PFSK-1 (cell line): ENCODE data around the gene MYO5C.

Experiments used
- FOXP2 ChIP-seq: optimal IDR thresholded peaks from 2 replicates; pipeline ENCODE3; 2011; ENCODE audit warnings: borderline replicate concordance, control low read depth, inconsistent platforms; ENCODE audit not compliant: insufficient read depth; ENCODE audit errors: extremely low read length, extremely low read depth
- POLR2AphosphoS5 ChIP-seq: IDR thresholded peaks from 2 replicates; pipeline ENCODE4 v1.6.1; 2012; ENCODE audit warnings: low read depth, mild to moderate bottlenecking, control low read depth, low read length, moderate library complexity
- SIN3A ChIP-seq: IDR thresholded peaks from 2 replicates; pipeline ENCODE4 v1.6.1; 2012; ENCODE audit warnings: mild to moderate bottlenecking, low read length, moderate library complexity, borderline replicate concordance; ENCODE audit not compliant: insufficient read depth
- TAF1 ChIP-seq: IDR thresholded peaks from 2 replicates; pipeline ENCODE4 v1.6.1; 2012; ENCODE audit warnings: low read length, control low read depth, borderline replicate concordance; ENCODE audit not compliant: insufficient read depth
- TF ChIP-seq, protein P1 (sequence below), 2 experiments: IDR thresholded peaks; 2 replicates each; pipeline versions ENCODE4 v1.6.1 to v1.8.0; 2011 to 2012; ENCODE audit warnings: low read depth in 2 of 2, low read length in 2 of 2, control low read depth in 1 of 2, inconsistent platforms in 1 of 2, mild to moderate bottlenecking in 1 of 2, moderate library complexity in 1 of 2; ENCODE audit not compliant: insufficient read depth in 1 of 2

MYO5C gene

GRCh38 chr15:52255008-52255407 is 40.6 kb downstream of the MYO5C start:
- TF ChIP-seq POLR2AphosphoS5 (no peak), FOXP2 (no peak), TAF1 (no peak), SIN3A (no peak)
- TF ChIP-seq, protein P1, sequence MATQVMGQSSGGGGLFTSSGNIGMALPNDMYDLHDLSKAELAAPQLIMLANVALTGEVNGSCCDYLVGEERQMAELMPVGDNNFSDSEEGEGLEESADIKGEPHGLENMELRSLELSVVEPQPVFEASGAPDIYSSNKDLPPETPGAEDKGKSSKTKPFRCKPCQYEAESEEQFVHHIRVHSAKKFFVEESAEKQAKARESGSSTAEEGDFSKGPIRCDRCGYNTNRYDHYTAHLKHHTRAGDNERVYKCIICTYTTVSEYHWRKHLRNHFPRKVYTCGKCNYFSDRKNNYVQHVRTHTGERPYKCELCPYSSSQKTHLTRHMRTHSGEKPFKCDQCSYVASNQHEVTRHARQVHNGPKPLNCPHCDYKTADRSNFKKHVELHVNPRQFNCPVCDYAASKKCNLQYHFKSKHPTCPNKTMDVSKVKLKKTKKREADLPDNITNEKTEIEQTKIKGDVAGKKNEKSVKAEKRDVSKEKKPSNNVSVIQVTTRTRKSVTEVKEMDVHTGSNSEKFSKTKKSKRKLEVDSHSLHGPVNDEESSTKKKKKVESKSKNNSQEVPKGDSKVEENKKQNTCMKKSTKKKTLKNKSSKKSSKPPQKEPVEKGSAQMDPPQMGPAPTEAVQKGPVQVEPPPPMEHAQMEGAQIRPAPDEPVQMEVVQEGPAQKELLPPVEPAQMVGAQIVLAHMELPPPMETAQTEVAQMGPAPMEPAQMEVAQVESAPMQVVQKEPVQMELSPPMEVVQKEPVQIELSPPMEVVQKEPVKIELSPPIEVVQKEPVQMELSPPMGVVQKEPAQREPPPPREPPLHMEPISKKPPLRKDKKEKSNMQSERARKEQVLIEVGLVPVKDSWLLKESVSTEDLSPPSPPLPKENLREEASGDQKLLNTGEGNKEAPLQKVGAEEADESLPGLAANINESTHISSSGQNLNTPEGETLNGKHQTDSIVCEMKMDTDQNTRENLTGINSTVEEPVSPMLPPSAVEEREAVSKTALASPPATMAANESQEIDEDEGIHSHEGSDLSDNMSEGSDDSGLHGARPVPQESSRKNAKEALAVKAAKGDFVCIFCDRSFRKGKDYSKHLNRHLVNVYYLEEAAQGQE (IDR thresholded peaks at IDR 0.05; ENCODE audit: insufficient read depth in 1 of 2, low read depth in 2 of 2, low read length in 2 of 2): no peak

DNA sequence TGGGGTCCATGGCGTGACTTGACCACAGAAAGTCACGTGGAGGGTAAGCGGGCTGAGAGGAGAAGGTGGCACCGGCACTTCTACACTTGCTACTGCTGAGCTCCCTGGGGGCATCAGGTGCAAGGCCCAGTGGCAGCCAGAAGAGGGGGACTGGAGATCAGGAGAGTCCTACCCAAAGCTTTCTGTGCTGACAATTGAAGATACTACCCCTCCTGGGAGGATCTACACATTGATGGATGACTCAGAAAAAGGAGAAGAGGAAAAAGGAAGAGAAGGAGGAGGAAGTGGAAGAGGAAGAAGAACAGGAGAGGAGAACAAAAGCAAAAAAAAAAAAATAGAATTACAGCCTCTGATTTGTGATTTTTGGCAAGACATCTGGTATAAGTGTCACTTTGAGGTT is 41.2 kb downstream of the MYO5C start:
- TF ChIP-seq SIN3A (no peak), POLR2AphosphoS5 (no peak), FOXP2 (no peak)
- TF ChIP-seq, protein P1 (IDR thresholded peaks at IDR 0.05; ENCODE audit: insufficient read depth in 1 of 2, low read depth in 2 of 2, low read length in 2 of 2): no peak

GRCh38 chr15:52252781-52253180 is 42.8 kb downstream of the MYO5C start:
- TF ChIP-seq SIN3A (no peak), TAF1 (no peak), POLR2AphosphoS5 (no peak), FOXP2 (no peak)
- TF ChIP-seq, protein P1 (IDR thresholded peaks at IDR 0.05; ENCODE audit: insufficient read depth in 1 of 2, low read depth in 2 of 2, low read length in 2 of 2): no peak

- no peak for TF ChIP-seq FOXP2
These were observed 44.3 kb downstream of the MYO5C start for GRCh38 chr15:52251144-52251860.

- TF ChIP-seq POLR2AphosphoS5: no peak
- TF ChIP-seq SIN3A: no peak
- TF ChIP-seq FOXP2: no peak
- TF ChIP-seq, protein P1 (IDR thresholded peaks at IDR 0.05; ENCODE audit: insufficient read depth in 1 of 2, low read depth in 2 of 2, low read length in 2 of 2): no peak
- TF ChIP-seq TAF1: no peak
These were observed 48.1 kb downstream of the MYO5C start for GRCh38 chr15:52247461-52247860.
